Fibroblast of lung (primary cell): ENCODE data around the gene IRF7. TPM values are rescaled to one million over a fixed set of nuclear protein-coding genes. Genes with fewer than 3 reads are reported as not detected.

Experiments used
- DNase-seq, 2 donors: peaks; one replicate each; pipeline versions ENCODE4 v3.0.0 to v3.0.0-alpha.2; 2010; ENCODE audit warnings: low read depth in 2 of 2
- H2AFZ ChIP-seq: 2 replicates; pipeline ENCODE4 v1.5.1; 2012; ENCODE audit warnings: low read length, control low read depth, inconsistent platforms
- H3K27ac ChIP-seq: 2 replicates; pipeline ENCODE4 v1.5.1; 2011; ENCODE audit warnings: low read length, control low read depth; ENCODE audit not compliant: insufficient read depth
- H3K27me3 ChIP-seq: 2 replicates; pipeline ENCODE4 v1.5.1; 2011; ENCODE audit warnings: mild to moderate bottlenecking, low read length; ENCODE audit not compliant: control insufficient read depth, insufficient read depth
- H3K36me3 ChIP-seq: 2 replicates; pipeline ENCODE4 v1.5.1; 2011; ENCODE audit warnings: low read length; ENCODE audit not compliant: control insufficient read depth, insufficient read depth
- H3K4me1 ChIP-seq: 2 replicates; pipeline ENCODE4 v1.5.1; 2011; ENCODE audit warnings: low read length; ENCODE audit not compliant: control insufficient read depth, insufficient read depth; ENCODE audit errors: extremely low read depth
- H3K4me2 ChIP-seq: 2 replicates; pipeline ENCODE4 v1.5.1; 2011; ENCODE audit warnings: low read length, control low read depth; ENCODE audit not compliant: insufficient read depth; ENCODE audit errors: extremely low read depth
- H3K4me3 ChIP-seq, 4 experiments: fragments of 200-600 bp in 1 of 4; sonication (generic) in 1 of 4; replicated peaks in 1 of 4; 2 replicates each; pipeline ENCODE4 v1.5.1; 2011 to 2016; ENCODE audit warnings: low read length in 4 of 4, low read depth in 3 of 4, mild to moderate bottlenecking in 3 of 4, control low read depth in 2 of 4, inconsistent platforms in 1 of 4, mixed read lengths in 1 of 4; ENCODE audit not compliant: insufficient read depth in 1 of 4; ENCODE audit errors: control extremely low read depth in 1 of 4
- H3K79me2 ChIP-seq: 2 replicates; pipeline ENCODE4 v1.5.1; 2012; ENCODE audit warnings: mild to moderate bottlenecking, low read length, inconsistent platforms; ENCODE audit not compliant: control insufficient read depth, insufficient read depth
- H3K9ac ChIP-seq: 2 replicates; pipeline ENCODE4 v1.5.1; 2011; ENCODE audit warnings: mild to moderate bottlenecking, low read length, control low read depth; ENCODE audit not compliant: insufficient read depth
- H3K9me3 ChIP-seq: 2 replicates; pipeline ENCODE4 v1.5.1; 2012; ENCODE audit warnings: low read depth, low read length; ENCODE audit not compliant: control insufficient read depth, insufficient read depth
- H4K20me1 ChIP-seq: 2 replicates; pipeline ENCODE4 v1.5.1; 2011; ENCODE audit warnings: low read length; ENCODE audit not compliant: control insufficient read depth, insufficient read depth; ENCODE audit errors: extremely low read depth
- CTCF ChIP-seq, 2 donors: IDR thresholded peaks in 1 of 2; conservative IDR thresholded peaks in 1 of 2; 1 replicate in 1 of 2; 2 replicates in 1 of 2; pipeline ENCODE4 v1.5.1; 2011 to 2012; ENCODE audit warnings: low read length in 2 of 2, control low read depth in 1 of 2, inconsistent platforms in 1 of 2, low read depth in 1 of 2, mild to moderate bottlenecking in 1 of 2
- EZH2 ChIP-seq: IDR thresholded peaks from 2 replicates; pipeline ENCODE4 v1.5.1; 2012; ENCODE audit warnings: low read length, control low read depth, mild to moderate bottlenecking; ENCODE audit errors: missing control alignments
- polyA plus RNA-seq, 2 donors: library from polyadenylated mRNA; depleted of rRNA in 1 of 2; stranded (reverse) in 1 of 2; unstranded in 1 of 2; fragments of >200 nt; gene quantifications; 2 replicates each; pipeline ENCODE4 v1.2.1, GENCODE V29; 2011 to 2012; ENCODE audit warnings: missing spikeins in 1 of 2
- total RNA-seq: library from RNA; depleted of rRNA; stranded (reverse); fragments of >200 nt; gene quantifications from 2 replicates; pipeline ENCODE4 v1.2.1, GENCODE V29; 2014

The IRF7 gene
- total and polyA plus RNA-seq, 2 donors (not counting 1 experiment from before 2014, with no cell fraction given): 1.6 to 9.1 TPM

DNA sequence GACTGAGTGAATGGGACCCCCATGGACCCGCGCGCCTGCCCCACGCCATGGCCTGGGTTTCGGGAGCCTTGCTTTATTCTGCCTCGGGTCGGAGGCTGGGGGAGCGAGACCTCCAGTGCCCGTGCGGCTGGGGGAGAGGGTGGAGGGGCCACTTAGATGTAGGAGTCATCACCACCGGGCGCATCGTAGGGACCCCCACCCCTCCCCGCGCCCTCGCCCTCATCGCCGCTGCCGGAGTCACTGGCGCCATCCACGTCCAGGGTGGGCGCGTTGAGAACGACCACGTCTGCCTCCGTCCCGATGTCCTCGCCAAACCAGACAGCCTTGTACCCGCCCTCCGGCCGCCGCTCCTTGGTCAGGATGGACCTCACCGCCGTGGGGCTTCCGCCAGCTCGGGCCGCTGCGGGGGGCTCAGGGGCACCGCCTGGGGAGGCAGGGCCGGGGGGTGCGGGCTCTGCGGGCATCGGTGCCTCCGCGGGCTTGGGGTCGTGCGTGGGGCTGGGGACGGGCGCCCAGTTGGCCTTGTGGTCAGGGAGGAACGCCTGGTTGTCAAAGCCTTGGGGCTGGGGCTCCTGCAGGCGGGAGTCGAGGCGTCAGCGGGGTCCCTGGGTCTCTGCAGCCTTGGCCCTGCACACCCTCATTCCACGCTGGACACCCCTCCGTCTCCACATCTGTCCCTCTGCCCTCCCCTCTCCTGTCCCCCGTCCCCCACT is 1.6 kb upstream of the IRF7 start:
- no peak for DNase-seq
- Histone ChIP-seq H2AFZ (no peak overlapping the region), H3K9ac (no peak overlapping the region), H3K9me3 (no peaks in the 10 kb centered on the region), H3K79me2 (no peaks in the 10 kb centered on the region), H3K4me1 (no peaks in the 10 kb centered on the region), H3K4me2 (no peak overlapping the region), H4K20me1 (no peaks in the 10 kb centered on the region), H3K27me3 (no peaks in the 10 kb centered on the region), H3K36me3 (peaks cover 16% of the 10 kb centered on the region), H3K27ac (no peak overlapping the region), H3K4me3 (no peak overlapping the region)
- no peak for TF ChIP-seq EZH2
- no peak for TF ChIP-seq CTCF (conservative IDR thresholded peaks at IDR 0.05 in 1 of 2, IDR thresholded peaks at IDR 0.05 in 1 of 2; ENCODE audit: low read depth in 1 of 2, low read length in 2 of 2)

DNA sequence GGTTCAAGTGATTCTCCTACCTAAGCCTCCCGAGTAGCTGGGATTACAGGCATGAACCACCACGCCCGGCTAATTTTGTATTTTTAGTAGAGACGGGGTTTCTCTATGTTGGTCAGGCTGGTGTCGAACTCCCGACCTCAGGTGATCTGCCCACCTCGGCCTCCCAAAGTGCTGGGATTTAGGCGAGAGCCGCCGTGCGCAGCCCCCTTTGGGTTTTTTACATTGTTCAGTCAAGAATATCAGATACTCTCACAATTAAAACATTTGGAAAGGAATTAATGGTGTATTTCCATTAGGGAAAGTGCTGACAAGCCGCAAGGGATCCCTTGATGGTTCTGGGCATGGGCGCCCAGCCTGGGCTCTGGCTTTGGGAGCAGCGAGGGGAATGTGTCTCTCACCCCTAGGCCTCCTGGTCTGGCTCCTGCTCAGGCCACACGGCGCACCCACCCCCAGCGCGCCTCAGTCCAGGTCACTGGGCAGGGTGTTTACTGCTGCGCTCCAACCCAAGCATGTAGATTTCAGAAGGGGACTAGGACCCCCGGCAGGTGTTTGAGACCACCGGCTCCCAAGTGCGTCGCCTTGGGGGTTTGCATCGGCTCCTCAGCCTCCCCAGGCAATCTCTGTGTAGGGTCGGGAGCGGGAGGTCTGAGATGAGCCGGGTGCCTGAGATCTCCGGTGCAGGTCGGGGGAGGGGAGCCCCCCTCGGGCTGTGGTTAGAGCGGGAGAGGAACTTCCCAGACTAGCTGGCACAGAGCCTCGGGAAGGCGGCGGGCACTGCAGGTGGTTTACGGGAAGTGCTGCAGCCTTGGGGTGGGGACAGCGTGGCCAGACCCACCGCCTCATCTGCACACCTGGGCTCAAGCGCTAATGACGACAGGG is 809 bp upstream of the IRF7 start:
- H3K27ac ChIP-seq: peak overlapping the region; percentile 73

More for the DNA sequence above, 809 bp upstream of the IRF7 start:
- no peaks in the 10 kb centered on the region for H3K4me1 ChIP-seq
- no peak overlapping the region for H3K4me3 ChIP-seq
- no peak overlapping the region for H3K9ac ChIP-seq
- H3K4me2 ChIP-seq: peak overlapping the region; percentile 71
- H4K20me1 ChIP-seq: no peaks in the 10 kb centered on the region
- H3K36me3 ChIP-seq: peaks cover 18% of the 10 kb centered on the region
- no peaks in the 10 kb centered on the region for H3K79me2 ChIP-seq
- no peak overlapping the region for H2AFZ ChIP-seq
- no peaks in the 10 kb centered on the region for H3K27me3 ChIP-seq
- no peak for DNase-seq
- TF ChIP-seq EZH2 (no peak), CTCF (conservative IDR thresholded peaks at IDR 0.05 in 1 of 2, IDR thresholded peaks at IDR 0.05 in 1 of 2; ENCODE audit: low read depth in 1 of 2, low read length in 2 of 2) (no peak)
- H3K9me3 ChIP-seq: no peaks in the 10 kb centered on the region
